Activated naive CD8-positive, alpha-beta T cell treated with anti-CD3 and anti-CD28 coated beads, Interleukin-2, amount 10 ng/mL, durations not matched to agents 7 days and 5 days (primary cell): ENCODE results near the gene GIGYF2. TPM values are rescaled to one million over a fixed set of nuclear protein-coding genes. Genes with fewer than 3 reads are reported as not detected.

ENCODE experiments used
- ATAC-seq: fragments of 150-1000 bp; cut with Tn5 transposase; one replicate; pipeline ENCODE4 v1.10.0; 2021; ENCODE audit warnings: low read depth, moderate library complexity
- POLR2A ChIA-PET: fragments of 350-600 bp; sonication (Branson Sonifier 250); formaldehyde crosslinking; loops from one replicate; lab custom pipeline; 2021; ENCODE audit warnings: antibody characterized with exemption; lab: Charles Lee
- DNase-seq: peaks from one replicate; pipeline ENCODE4 v3.0.0; 2021
- H3K27ac Mint-ChIP-seq: one replicate; pipeline ENCODE4 v1.8.0; 2022; ENCODE audit warnings: mild to moderate bottlenecking, mixed read lengths
- H3K27me3 Mint-ChIP-seq: one replicate; pipeline ENCODE4 v1.8.0; 2022; ENCODE audit warnings: mild to moderate bottlenecking, moderate library complexity, mixed read lengths
- H3K36me3 Mint-ChIP-seq: one replicate; pipeline ENCODE4 v1.8.0; 2021; ENCODE audit warnings: mild to moderate bottlenecking, mixed read lengths
- H3K4me1 Mint-ChIP-seq: one replicate; pipeline ENCODE4 v1.8.0; 2021; ENCODE audit warnings: mixed read lengths
- H3K4me3 Mint-ChIP-seq: one replicate; pipeline ENCODE4 v1.8.0; 2022; ENCODE audit warnings: mild to moderate bottlenecking, moderate library complexity, mixed read lengths
- H3K9me3 Mint-ChIP-seq: one replicate; pipeline ENCODE4 v1.8.0; 2021; ENCODE audit warnings: mixed read lengths
- total RNA-seq, 2 experiments: library from RNA; stranded (reverse); gene quantifications; one replicate each; pipeline ENCODE4 v1.2.3, GENCODE V29; 2021

Gene GIGYF2
- total RNA-seq, 2 experiments from 2014 or later, result 66.8 to 67.5 TPM

- Mint-ChIP-seq H3K36me3 (peaks cover 34% of the 10 kb centered on the region), H3K27me3 (no peaks in the 10 kb centered on the region), H3K4me3 (peak overlapping the region; percentile 44), H3K27ac (peak overlapping the region; percentile 61), H3K4me1 (peaks cover 19% of the 10 kb centered on the region), H3K9me3 (no peaks in the 10 kb centered on the region)
- ATAC-seq, result peak; percentile 30
- no peak for DNase-seq
- POLR2A ChIA-PET, result no interaction called here
Observed at GRCh38 chr2:232744963-232745362, 47.8 kb downstream of the GIGYF2 start.

DNA sequence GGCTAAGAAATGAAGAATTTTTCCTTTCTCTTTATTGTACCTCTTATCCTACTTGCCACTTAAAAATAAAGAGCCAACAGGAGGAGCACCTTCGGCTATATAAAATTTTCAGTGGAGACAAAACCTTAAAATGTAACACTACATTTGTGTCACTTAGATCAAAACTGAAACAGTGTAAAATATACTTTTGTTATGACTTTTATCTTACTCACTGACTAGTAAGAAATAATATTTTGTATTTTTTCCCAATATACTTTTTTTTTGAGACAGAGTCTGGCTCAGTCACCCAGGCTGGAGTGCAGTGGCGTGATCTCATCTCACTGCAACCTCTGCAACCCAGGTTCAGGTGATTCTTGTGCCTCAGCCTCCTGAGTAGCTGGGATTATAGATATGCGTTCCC, 50.9 kb downstream of the GIGYF2 start:
- POLR2A ChIA-PET, result no interaction called here
- H3K4me3 Mint-ChIP-seq, result no peak overlapping the region
- no peaks in the 10 kb centered on the region for H3K9me3 Mint-ChIP-seq
- H3K4me1 Mint-ChIP-seq, result peaks cover 19% of the 10 kb centered on the region
- no peak overlapping the region for H3K27ac Mint-ChIP-seq
- H3K36me3 Mint-ChIP-seq, result peaks cover 25% of the 10 kb centered on the region
- no peak for DNase-seq
- ATAC-seq, result no peak
- H3K27me3 Mint-ChIP-seq, result no peaks in the 10 kb centered on the region

- no peaks in the 10 kb centered on the region for H3K27me3 Mint-ChIP-seq
- no peak for ATAC-seq
Observed at GRCh38 chr2:232749331-232749730, 52.2 kb downstream of the GIGYF2 start.

GRCh38 chr2:232750135-232750671, 53.1 kb downstream of the GIGYF2 start:
- ATAC-seq, result no peak

More at GRCh38 chr2:232749331-232749730, 52.2 kb downstream of the GIGYF2 start:
- DNase-seq, result no peak
- H3K36me3 Mint-ChIP-seq, result peaks cover 18% of the 10 kb centered on the region
- H3K4me3 Mint-ChIP-seq, result no peak overlapping the region
- POLR2A ChIA-PET, result no interaction called here
- H3K4me1 Mint-ChIP-seq, result peaks cover 15% of the 10 kb centered on the region
- H3K27ac Mint-ChIP-seq, result no peak overlapping the region
- no peaks in the 10 kb centered on the region for H3K9me3 Mint-ChIP-seq

DNA sequence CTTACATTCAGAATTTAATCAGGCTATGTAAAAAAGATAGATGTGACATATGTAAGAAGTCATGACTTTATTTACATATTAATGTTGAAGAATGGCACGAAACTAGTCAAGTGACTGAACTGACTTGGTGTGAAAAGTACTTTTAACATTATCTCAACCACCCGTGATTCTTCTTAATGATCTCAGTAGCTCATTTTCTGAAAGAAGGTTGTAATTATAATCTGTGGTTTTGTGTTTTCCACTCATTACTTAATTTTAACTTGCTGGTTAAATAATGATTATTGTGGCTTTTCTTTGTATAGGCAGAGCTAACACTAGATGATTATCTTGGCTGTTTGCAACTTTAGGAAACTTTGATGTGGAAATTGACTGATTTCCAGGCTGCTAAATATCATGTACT, 60.8 kb downstream of the GIGYF2 start:
- Mint-ChIP-seq H3K4me3 (no peak overlapping the region), H3K36me3 (peaks cover 18% of the 10 kb centered on the region), H3K27me3 (no peaks in the 10 kb centered on the region), H3K4me1 (peaks cover 14% of the 10 kb centered on the region), H3K9me3 (no peaks in the 10 kb centered on the region), H3K27ac (peak overlapping the region; percentile 22)
- POLR2A ChIA-PET, result interaction anchor here (0.8 kb wide), 1 partner anchor 86 kb away, joined by 3 read pairs; no protein-coding TSS in a partner anchor
- DNase-seq (no peak), ATAC-seq (no peak)

More at GRCh38 chr2:232750135-232750671, 53.1 kb downstream of the GIGYF2 start:
- Mint-ChIP-seq H3K36me3 (peaks cover 14% of the 10 kb centered on the region), H3K27ac (no peak overlapping the region), H3K4me1 (peaks cover 10% of the 10 kb centered on the region), H3K4me3 (no peak overlapping the region), H3K27me3 (no peaks in the 10 kb centered on the region), H3K9me3 (no peaks in the 10 kb centered on the region)
- POLR2A ChIA-PET, result no interaction called here
- DNase-seq, result no peak

DNA sequence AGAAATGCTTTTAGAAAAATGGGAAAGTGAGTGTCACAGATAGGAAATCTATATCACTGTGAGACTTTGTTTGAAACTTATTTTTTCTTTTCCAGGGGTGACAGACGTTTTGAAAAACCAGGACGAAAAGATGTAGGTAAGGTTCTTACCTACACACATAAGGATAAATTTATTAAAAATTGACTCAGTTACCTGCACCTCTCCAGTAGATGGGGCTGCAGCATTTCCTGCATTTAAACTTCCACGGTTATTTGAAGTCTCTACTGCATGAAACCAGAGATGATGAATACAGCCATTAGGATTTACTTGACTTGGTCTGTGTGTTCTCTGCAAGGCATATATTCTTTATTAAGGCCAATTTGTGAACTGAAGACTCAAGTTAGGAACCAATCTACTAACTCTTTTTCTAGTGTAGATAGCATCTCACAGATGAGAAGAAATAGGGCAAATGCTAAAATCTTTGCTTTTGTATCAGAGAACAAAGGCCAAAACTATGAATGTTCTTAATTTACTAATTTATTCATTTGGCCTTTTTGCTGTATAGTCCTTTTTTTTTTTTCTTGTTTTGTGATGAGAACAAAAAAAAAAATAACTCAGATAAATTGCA, 64.3 kb downstream of the GIGYF2 start:
- Mint-ChIP-seq H3K4me1 (peaks cover 17% of the 10 kb centered on the region), H3K4me3 (no peak overlapping the region), H3K27me3 (no peaks in the 10 kb centered on the region), H3K36me3 (peaks cover 22% of the 10 kb centered on the region), H3K9me3 (no peaks in the 10 kb centered on the region), H3K27ac (no peak overlapping the region)
- ATAC-seq (peak; percentile 30), DNase-seq (no peak)
- POLR2A ChIA-PET, result no interaction called here

DNA sequence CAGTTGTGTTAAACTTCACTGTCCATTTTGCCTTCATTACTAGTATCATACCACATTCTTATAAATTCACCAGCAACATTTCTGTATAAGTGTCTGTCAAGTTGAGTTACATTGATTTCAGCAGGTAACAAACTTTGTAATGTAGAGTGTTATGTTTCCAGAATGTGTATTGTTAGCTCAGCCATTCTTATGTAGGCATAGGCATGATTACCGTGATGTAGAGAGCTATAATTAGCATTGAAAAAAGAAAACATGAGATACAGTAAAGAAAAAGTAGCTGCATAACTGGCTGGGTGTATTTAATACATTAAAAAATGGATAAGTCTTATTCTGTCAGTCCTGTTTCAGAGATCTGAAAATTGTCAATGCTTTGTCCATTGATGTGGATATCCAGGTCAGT, 70.7 kb downstream of the GIGYF2 start:
- ATAC-seq, result no peak
- Mint-ChIP-seq H3K4me1 (peaks cover 21% of the 10 kb centered on the region), H3K27me3 (no peaks in the 10 kb centered on the region), H3K9me3 (no peaks in the 10 kb centered on the region), H3K27ac (no peak overlapping the region), H3K4me3 (no peak overlapping the region), H3K36me3 (peaks cover 34% of the 10 kb centered on the region)
- DNase-seq, result no peak
- POLR2A ChIA-PET, result no interaction called here

DNA sequence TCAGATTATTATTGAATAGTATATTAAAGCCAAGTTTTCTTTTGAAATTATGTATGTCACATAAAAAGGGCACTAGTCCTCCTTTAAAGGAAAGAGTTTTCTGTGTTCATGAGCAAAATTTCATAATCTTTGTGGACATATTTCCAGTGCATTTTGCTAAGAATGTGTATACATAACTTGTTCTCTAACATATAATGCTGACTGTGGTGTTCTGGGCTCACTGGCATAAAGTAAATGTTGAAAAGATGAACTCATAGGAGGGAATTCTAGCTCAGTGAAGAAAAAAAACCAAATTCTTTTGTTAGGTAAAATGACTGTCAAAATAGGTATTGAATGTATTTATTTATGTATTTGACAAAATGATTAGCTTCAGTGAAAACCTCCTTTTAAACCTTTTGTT, 73.1 kb downstream of the GIGYF2 start:
- peaks cover 22% of the 10 kb centered on the region for H3K4me1 Mint-ChIP-seq
- no peak overlapping the region for H3K27ac Mint-ChIP-seq
- no peaks in the 10 kb centered on the region for H3K27me3 Mint-ChIP-seq
- POLR2A ChIA-PET, result interaction anchor here (0.7 kb wide), 1 partner anchor 484 kb away, joined by 3 read pairs; no protein-coding TSS in a partner anchor
- peaks cover 37% of the 10 kb centered on the region for H3K36me3 Mint-ChIP-seq
- ATAC-seq (no peak), DNase-seq (no peak)
- no peak overlapping the region for H3K4me3 Mint-ChIP-seq
- no peaks in the 10 kb centered on the region for H3K9me3 Mint-ChIP-seq

GRCh38 chr2:232771870-232772269, 74.7 kb downstream of the GIGYF2 start:
- POLR2A ChIA-PET, result no interaction called here
- DNase-seq (no peak), ATAC-seq (no peak)
- Mint-ChIP-seq H3K27ac (peak overlapping the region; percentile 84), H3K36me3 (peaks cover 34% of the 10 kb centered on the region), H3K4me1 (peaks cover 15% of the 10 kb centered on the region), H3K9me3 (no peaks in the 10 kb centered on the region), H3K27me3 (no peaks in the 10 kb centered on the region), H3K4me3 (peak overlapping the region; percentile 70)

- peak; percentile 88 for ATAC-seq
- Mint-ChIP-seq H3K27ac (peak overlapping the region; percentile 84), H3K36me3 (peaks cover 34% of the 10 kb centered on the region), H3K4me1 (peaks cover 15% of the 10 kb centered on the region), H3K27me3 (no peaks in the 10 kb centered on the region), H3K4me3 (peak overlapping the region; percentile 70), H3K9me3 (no peaks in the 10 kb centered on the region)
- DNase-seq, result no peak
- POLR2A ChIA-PET, result no interaction called here
Observed at GRCh38 chr2:232772531-232772930, 75.4 kb downstream of the GIGYF2 start.

GRCh38 chr2:232773815-232774214, 76.7 kb downstream of the GIGYF2 start:
- H3K36me3 Mint-ChIP-seq, result peaks cover 26% of the 10 kb centered on the region
- DNase-seq (no peak), ATAC-seq (no peak)
- H3K9me3 Mint-ChIP-seq, result no peaks in the 10 kb centered on the region
- POLR2A ChIA-PET, result no interaction called here
- H3K27me3 Mint-ChIP-seq, result no peaks in the 10 kb centered on the region
- H3K4me3 Mint-ChIP-seq, result no peak overlapping the region
- H3K4me1 Mint-ChIP-seq, result peaks cover 15% of the 10 kb centered on the region
- H3K27ac Mint-ChIP-seq, result no peak overlapping the region

GRCh38 chr2:232776435-232776834, 79.3 kb downstream of the GIGYF2 start, which contains the start of gene KCNJ13:
KCNJ13 (minus strand) TSS chr2:232776565; CDS start chr2:232771362, 5,203 bp downstream.
- no peaks in the 10 kb centered on the region for H3K27me3 Mint-ChIP-seq
- no peak for ATAC-seq
- POLR2A ChIA-PET, result no interaction called here
- peaks cover 13% of the 10 kb centered on the region for H3K36me3 Mint-ChIP-seq
- H3K4me3 Mint-ChIP-seq, result no peak within 1 kb of the TSS
- H3K9me3 Mint-ChIP-seq, result no peaks in the 10 kb centered on the region
- peaks cover 13% of the 10 kb centered on the region for H3K4me1 Mint-ChIP-seq
- DNase-seq, result no peak
- H3K27ac Mint-ChIP-seq, result no peak within 1 kb of the TSS

DNA sequence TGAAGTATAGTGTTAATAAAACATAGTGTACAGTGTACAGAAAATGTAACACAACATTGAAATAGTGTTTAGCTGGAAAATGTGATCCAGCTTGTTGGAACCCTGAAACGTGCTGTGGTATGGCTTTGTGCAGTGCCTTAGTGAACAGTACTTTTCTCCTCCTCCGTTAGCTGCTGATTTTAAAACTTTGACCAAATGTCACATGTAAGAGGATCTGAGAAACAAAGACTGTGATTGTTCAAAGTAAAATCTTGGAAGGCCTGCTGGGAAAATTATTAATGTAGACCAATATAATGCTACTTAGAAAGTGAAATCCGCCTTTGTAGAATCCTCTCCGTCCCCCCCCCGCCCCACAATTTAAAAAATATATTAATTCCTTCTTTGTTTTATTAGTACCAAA, 80.1 kb downstream of the GIGYF2 start:
- no peak for DNase-seq
- Mint-ChIP-seq H3K4me1 (peaks cover 13% of the 10 kb centered on the region), H3K27ac (no peak overlapping the region), H3K36me3 (peaks cover 12% of the 10 kb centered on the region), H3K4me3 (no peak overlapping the region), H3K27me3 (no peaks in the 10 kb centered on the region), H3K9me3 (no peaks in the 10 kb centered on the region)
- ATAC-seq, result no peak
- POLR2A ChIA-PET, result no interaction called here

- H3K4me3 Mint-ChIP-seq, result no peak overlapping the region
- ATAC-seq, result no peak
- no peak overlapping the region for H3K27ac Mint-ChIP-seq
- no peaks in the 10 kb centered on the region for H3K27me3 Mint-ChIP-seq
- POLR2A ChIA-PET, result no interaction called here
- H3K4me1 Mint-ChIP-seq, result peaks cover 5% of the 10 kb centered on the region
- no peak for DNase-seq
- peaks cover 12% of the 10 kb centered on the region for H3K36me3 Mint-ChIP-seq
- no peaks in the 10 kb centered on the region for H3K9me3 Mint-ChIP-seq
Observed at GRCh38 chr2:232779465-232779864, 82.3 kb downstream of the GIGYF2 start.
